GM12878 (cell line): ENCODE data around the gene AGFG1. TPM values are rescaled to one million over a fixed set of nuclear protein-coding genes. Genes with fewer than 3 reads are reported as not detected.

Experiments used
- ATAC-seq: fragments of 200-7000 bp; cut with Tn5 transposase; 3 replicates; pipeline ENCODE4 v1.9.1; 2020; ENCODE audit warnings: mild to moderate bottlenecking, moderate library complexity
- BruUV-seq: library from RNA; stranded (reverse); fragments of 400-500 nt; replicated peaks from 2 replicates; lab custom pipeline; 2021; lab: Mats Ljungman, UMichigan
- CTCF ChIA-PET: fragments of 300-600 bp; sonication (Branson Sonifier 250); formaldehyde crosslinking; extraction: SDS; loops from one replicate; lab custom pipeline; 2021; ENCODE audit warnings: inconsistent platforms; lab: Yijun Ruan, JAX
- POLR2A ChIA-PET: fragments of 350-600 bp; formaldehyde crosslinking; extraction: SDS; loops from one replicate; lab custom pipeline; 2021; ENCODE audit warnings: inconsistent platforms; lab: Charles Lee
- RAD21 ChIA-PET: fragments of 300-600 bp; sonication (Branson Sonifier 250); formaldehyde crosslinking; loops from one replicate; lab custom pipeline; 2023; ENCODE audit warnings: antibody characterized with exemption; ENCODE audit not compliant: unreplicated experiment; lab: Charles Lee
- SMC1A ChIA-PET: fragments of 300-600 bp; sonication (Branson Sonifier 250); formaldehyde crosslinking; loops from one replicate; lab custom pipeline; 2023; ENCODE audit not compliant: unreplicated experiment, uncharacterized antibody; lab: Charles Lee
- DNase-seq: peaks from one replicate; pipeline ENCODE4 v3.0.0-alpha.2; 2011; ENCODE audit warnings: low read depth, low spot score
- FAIRE-seq: peaks from 3 replicates; lab custom pipeline; 2011; peaks lifted over from hg19 to GRCh38; lab: Jason Lieb, UNC
- H2AFZ ChIP-seq: 2 replicates; pipeline ENCODE4 v1.6.0; 2011; ENCODE audit warnings: low read depth, low read length, control low read depth; ENCODE audit not compliant: control insufficient read depth
- H3K27ac ChIP-seq: 2 replicates; pipeline ENCODE4 v1.5.1; 2011; ENCODE audit warnings: control low read depth; ENCODE audit not compliant: control insufficient read depth, insufficient read depth
- H3K27me3 ChIP-seq, 2 experiments: replicated peaks in 1 of 2; 2 replicates each; pipeline versions ENCODE4 v1.6.0 to v1.6.1; 2011; ENCODE audit warnings: low read length in 1 of 2; ENCODE audit not compliant: control insufficient read depth in 2 of 2, insufficient read depth in 2 of 2
- H3K36me3 ChIP-seq, 2 experiments: 2 replicates each; pipeline ENCODE4 v1.5.1; 2011; ENCODE audit warnings: low read length in 1 of 2; ENCODE audit not compliant: control insufficient read depth in 2 of 2, insufficient read depth in 2 of 2
- H3K4me1 ChIP-seq: 2 replicates; pipeline ENCODE4 v1.6.1; 2011; ENCODE audit warnings: mild to moderate bottlenecking, low read length, moderate library complexity, mixed read lengths; ENCODE audit not compliant: control insufficient read depth, insufficient read depth
- H3K4me2 ChIP-seq: 2 replicates; pipeline ENCODE4 v1.6.0; 2011; ENCODE audit warnings: control low read depth; ENCODE audit not compliant: control insufficient read depth, insufficient read depth
- H3K4me3 ChIP-seq: fragments of 200-600 bp; sonication (generic); 2 replicates; pipeline ENCODE4 v1.5.1; 2016
- H3K79me2 ChIP-seq: 2 replicates; pipeline ENCODE4 v1.6.0; 2011; ENCODE audit warnings: low read length; ENCODE audit not compliant: control insufficient read depth, insufficient read depth
- H3K9ac ChIP-seq: 2 replicates; pipeline ENCODE4 v1.8.0; 2011; ENCODE audit warnings: low read length, control low read depth, mixed read lengths; ENCODE audit not compliant: control insufficient read depth, insufficient read depth
- H3K9me3 ChIP-seq: replicated peaks from 3 replicates; pipeline ENCODE4 v1.5.1; 2011; ENCODE audit warnings: mild to moderate bottlenecking, low read length; ENCODE audit not compliant: control insufficient read depth, insufficient read depth
- H4K20me1 ChIP-seq: 2 replicates; pipeline ENCODE4 v1.6.0; 2011; ENCODE audit not compliant: control insufficient read depth, insufficient read depth
- ATF7 ChIP-seq: fragments of 450-650 bp; IDR thresholded peaks from 2 replicates; pipeline ENCODE4 v1.6.1; 2016; ENCODE audit warnings: low read depth, mild to moderate bottlenecking
- CHD2 ChIP-seq: IDR thresholded peaks from 2 replicates; pipeline ENCODE4 v1.6.1; 2011; ENCODE audit warnings: low read depth, low read length, improper control_type of control experiment, borderline replicate concordance
- ESRRA ChIP-seq: IDR thresholded peaks from 2 replicates; pipeline ENCODE4 v1.6.1; 2012; ENCODE audit warnings: mild to moderate bottlenecking, low read length, improper control_type of control experiment
- EZH2 ChIP-seq: IDR thresholded peaks from 2 replicates; pipeline ENCODE4 v1.6.1; 2012; ENCODE audit warnings: low read depth, mild to moderate bottlenecking, control low read depth, inconsistent platforms, low read length, borderline replicate concordance; ENCODE audit not compliant: control insufficient read depth
- FOS ChIP-seq: IDR thresholded peaks from 3 replicates; pipeline ENCODE4 v1.6.1; 2011; ENCODE audit warnings: borderline replicate concordance; ENCODE audit not compliant: insufficient read length; ENCODE audit errors: extremely low read depth
- IKZF2 ChIP-seq, 2 experiments: fragments of 450-650 bp; IDR thresholded peaks; 2 replicates each; pipeline ENCODE4 v1.6.1; 2017; ENCODE audit warnings: mild to moderate bottlenecking in 2 of 2, moderate library complexity in 2 of 2
- IRF3 ChIP-seq: fragments of 450-650 bp; IDR thresholded peaks from 2 replicates; pipeline ENCODE4 v1.6.1; 2014; ENCODE audit warnings: mild to moderate bottlenecking
- KAT2A ChIP-seq: conservative IDR thresholded peaks from 2 replicates; pipeline ENCODE4 v1.6.1; 2011; ENCODE audit warnings: low read depth, low read length; ENCODE audit not compliant: control insufficient read depth
- MEF2B ChIP-seq: fragments of 450-650 bp; IDR thresholded peaks from 2 replicates; pipeline ENCODE4 v1.6.1; 2018; ENCODE audit warnings: mild to moderate bottlenecking, moderate library complexity; ENCODE audit not compliant: partially characterized antibody, poor library complexity, severe bottlenecking
- NFXL1 ChIP-seq: fragments of 450-650 bp; IDR thresholded peaks from 2 replicates; pipeline ENCODE4 v1.6.1; 2017; ENCODE audit warnings: antibody characterized with exemption, mild to moderate bottlenecking, borderline replicate concordance
- NFYA ChIP-seq: IDR thresholded peaks from 2 replicates; pipeline ENCODE4 v1.6.1; 2011; ENCODE audit warnings: low read depth, mild to moderate bottlenecking, low read length, improper control_type of control experiment, borderline replicate concordance
- NRF1 ChIP-seq: conservative IDR thresholded peaks from 2 replicates; pipeline ENCODE4 v1.6.1; 2011; ENCODE audit warnings: mild to moderate bottlenecking, low read depth, low read length, improper control_type of control experiment
- PML ChIP-seq: IDR thresholded peaks from 2 replicates; pipeline ENCODE4 v1.6.1; 2012; ENCODE audit warnings: low read length, inconsistent platforms
- SIN3A ChIP-seq: IDR thresholded peaks from 2 replicates; pipeline ENCODE4 v1.6.1; 2012; ENCODE audit warnings: low read depth, low read length, improper control_type of control experiment
- SMAD5 ChIP-seq: IDR thresholded peaks from 2 replicates; pipeline ENCODE4 v1.6.1; 2016; ENCODE audit warnings: antibody characterized with exemption, low read depth
- STAT3 ChIP-seq: IDR thresholded peaks from 2 replicates; pipeline ENCODE4 v1.6.1; 2011; ENCODE audit warnings: low read depth, low read length, improper control_type of control experiment
- YY1 ChIP-seq: IDR thresholded peaks from 2 replicates; pipeline ENCODE4 v1.6.1; 2011; ENCODE audit warnings: low read depth, mild to moderate bottlenecking, low read length
- ZNF207 ChIP-seq: fragments of 450-650 bp; IDR thresholded peaks from 2 replicates; pipeline ENCODE4 v1.6.1; 2014; ENCODE audit warnings: antibody characterized with exemption, mild to moderate bottlenecking, borderline replicate concordance
- WGBS: methylation state at CpG from one replicate; pipeline ENCODE4 v1.1.6; 2016; ENCODE audit warnings: low lambda C conversion rate; ENCODE audit not compliant: insufficient replicate concordance, insufficient coverage; ENCODE audit errors: missing lambda C conversion rate; 5-methylcytosine and 5-hydroxymethylcytosine counted together
- in situ Hi-C: fragments of 300-500 bp; cut with MboI; formaldehyde crosslinking; loops from 9 replicates; pipeline ENCODE4 v1.14.3; 2018; ENCODE audit warnings: mixed read lengths
- intact Hi-C: fragments of 100-400 bp; cut with micrococcal nuclease; formaldehyde crosslinking; loops from one replicate; pipeline ENCODE4 v1.14.2; 2022; ENCODE audit not compliant: unreplicated experiment
- polyA plus RNA-seq, 11 experiments: library from polyadenylated mRNA; depleted of rRNA in 4 of 11; unstranded in 6 of 11; stranded (reverse) in 5 of 11; fragments of >200 nt; fragmentation: Nextera tagmentation in 4 of 11; fragmentation: Illumina TruSeq in 1 of 11; extraction: Ambion mirVana in 4 of 11; extraction: Trizol in 1 of 11; gene quantifications; 1 replicate in 1 of 11; 2 replicates in 10 of 11; pipeline versions ENCODE4 v1.2.1 to v1.2.3, GENCODE V29; 2011 to 2016; ENCODE audit warnings: inconsistent platforms in 2 of 11, missing spikeins in 2 of 11, low read depth in 1 of 11
- total RNA-seq, 4 experiments: library from RNA; depleted of rRNA in 3 of 4; stranded (reverse); fragments of >200 nt in 3 of 4; fragmentation: Illumina TruSeq in 1 of 4; extraction: Trizol in 1 of 4; gene quantifications; 2 replicates each; pipeline versions ENCODE4 v1.2.1 to v1.2.3, GENCODE V29; 2013 to 2021
- TF ChIP-seq, protein P1 (sequence below): IDR thresholded peaks from 2 replicates; pipeline ENCODE4 v1.6.1; 2012; ENCODE audit warnings: low read length, inconsistent platforms
- TF ChIP-seq, protein P2 (sequence below): fragments of 450-650 bp; IDR thresholded peaks from 2 replicates; pipeline ENCODE4 v1.6.1; 2016; ENCODE audit warnings: mild to moderate bottlenecking

The AGFG1 gene
- total and polyA plus RNA-seq, 10 of the 15 experiments (the other 5 are each of a cell fraction or from before 2014, with no cell fraction given): 7.3 to 243 (median 81.7) TPM

DNA sequence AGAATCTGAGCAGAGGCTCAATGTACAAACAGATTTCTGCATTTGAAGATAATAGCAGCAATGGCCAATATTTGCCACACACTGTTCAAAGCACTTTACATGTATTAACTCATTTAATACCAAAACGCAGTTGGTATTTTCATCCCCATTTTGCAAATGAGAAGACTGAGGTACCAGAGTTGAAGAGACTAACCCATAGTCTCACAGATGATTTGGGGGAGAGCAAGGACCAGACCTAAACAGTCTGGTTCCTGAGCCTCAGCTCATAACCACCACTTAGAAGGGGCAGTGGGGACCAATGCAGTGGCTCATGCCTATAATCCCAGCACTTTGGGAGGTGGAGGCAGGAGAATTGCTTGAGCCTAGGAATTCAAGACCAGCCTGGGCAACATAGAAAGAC is 18.1 kb upstream of the AGFG1 start:
- CTCF ChIA-PET: interaction anchor here (1.0 to 1.2 kb wide), 2 partner anchors 11 to 48 kb away, joined by 3 to 4 read pairs; no protein-coding TSS in a partner anchor
- Histone ChIP-seq H3K36me3 (no peaks in the 10 kb centered on the region), H2AFZ (no peak overlapping the region), H3K9me3 (no peaks in the 10 kb centered on the region), H3K79me2 (no peaks in the 10 kb centered on the region), H3K27me3 (no peaks in the 10 kb centered on the region), H3K4me1 (peaks cover 5% of the 10 kb centered on the region), H4K20me1 (no peaks in the 10 kb centered on the region), H3K4me3 (no peak overlapping the region), H3K27ac (no peak overlapping the region), H3K9ac (no peak overlapping the region), H3K4me2 (no peak overlapping the region)
- no peak for ATAC-seq
- TF ChIP-seq CHD2: no peak
- TF ChIP-seq STAT3: no peak
- no peak for TF ChIP-seq PML
- TF ChIP-seq IRF3: no peak
- no peak for TF ChIP-seq IKZF2 (IDR thresholded peaks at IDR 0.05)
- no peak for TF ChIP-seq FOS
- no peak for TF ChIP-seq YY1
- TF ChIP-seq, protein P1, sequence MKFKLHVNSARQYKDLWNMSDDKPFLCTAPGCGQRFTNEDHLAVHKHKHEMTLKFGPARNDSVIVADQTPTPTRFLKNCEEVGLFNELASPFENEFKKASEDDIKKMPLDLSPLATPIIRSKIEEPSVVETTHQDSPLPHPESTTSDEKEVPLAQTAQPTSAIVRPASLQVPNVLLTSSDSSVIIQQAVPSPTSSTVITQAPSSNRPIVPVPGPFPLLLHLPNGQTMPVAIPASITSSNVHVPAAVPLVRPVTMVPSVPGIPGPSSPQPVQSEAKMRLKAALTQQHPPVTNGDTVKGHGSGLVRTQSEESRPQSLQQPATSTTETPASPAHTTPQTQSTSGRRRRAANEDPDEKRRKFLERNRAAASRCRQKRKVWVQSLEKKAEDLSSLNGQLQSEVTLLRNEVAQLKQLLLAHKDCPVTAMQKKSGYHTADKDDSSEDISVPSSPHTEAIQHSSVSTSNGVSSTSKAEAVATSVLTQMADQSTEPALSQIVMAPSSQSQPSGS: no peak
- no peak for TF ChIP-seq MEF2B
- TF ChIP-seq ZNF207: no peak
- TF ChIP-seq SMAD5: no peak
- TF ChIP-seq KAT2A: no peak
- TF ChIP-seq NFXL1: no peak
- TF ChIP-seq NRF1: no peak
- TF ChIP-seq EZH2: no peak
- TF ChIP-seq NFYA: no peak
- no peak for TF ChIP-seq ESRRA
- no peak for TF ChIP-seq ATF7
- TF ChIP-seq SIN3A: no peak
- TF ChIP-seq, protein P2, sequence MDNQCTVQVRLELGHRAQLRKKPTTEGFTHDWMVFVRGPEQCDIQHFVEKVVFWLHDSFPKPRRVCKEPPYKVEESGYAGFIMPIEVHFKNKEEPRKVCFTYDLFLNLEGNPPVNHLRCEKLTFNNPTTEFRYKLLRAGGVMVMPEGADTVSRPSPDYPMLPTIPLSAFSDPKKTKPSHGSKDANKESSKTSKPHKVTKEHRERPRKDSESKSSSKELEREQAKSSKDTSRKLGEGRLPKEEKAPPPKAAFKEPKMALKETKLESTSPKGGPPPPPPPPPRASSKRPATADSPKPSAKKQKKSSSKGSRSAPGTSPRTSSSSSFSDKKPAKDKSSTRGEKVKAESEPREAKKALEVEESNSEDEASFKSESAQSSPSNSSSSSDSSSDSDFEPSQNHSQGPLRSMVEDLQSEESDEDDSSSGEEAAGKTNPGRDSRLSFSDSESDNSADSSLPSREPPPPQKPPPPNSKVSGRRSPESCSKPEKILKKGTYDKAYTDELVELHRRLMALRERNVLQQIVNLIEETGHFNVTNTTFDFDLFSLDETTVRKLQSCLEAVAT: no peak
- WGBS: 94% methylated on average over 1 of the region's 1 CpG
- SMC1A ChIA-PET: interaction anchor here (1.2 to 1.4 kb wide), 2 partner anchors 11 to 43 kb away, joined by 3 to 4 read pairs; no protein-coding TSS in a partner anchor
- RAD21 ChIA-PET: interaction anchor here (0.9 to 1.6 kb wide), 2 partner anchors 47 to 155 kb away, joined by 3 to 8 read pairs; no protein-coding TSS in a partner anchor
- in situ Hi-C loops (no loop called here), intact Hi-C loops (no loop called here)
- FAIRE-seq: no peak
- BruUV-seq: no TSS peak
- DNase-seq: no peak
- POLR2A ChIA-PET: interaction anchor here (1.3 kb wide), 1 partner anchor 43 kb away, joined by 3 read pairs; no protein-coding TSS in a partner anchor
